GM12801 (cell line): Measurements from ENCODE around the gene HIGD1B.

Experiments
- TF ChIP-seq, protein P1 (sequence below): IDR thresholded peaks from one replicate; pipeline ENCODE4 v1.5.1; 2011; ENCODE audit warnings: control low read depth; ENCODE audit not compliant: insufficient read length; ENCODE audit errors: extremely low read depth

Gene HIGD1B

DNA sequence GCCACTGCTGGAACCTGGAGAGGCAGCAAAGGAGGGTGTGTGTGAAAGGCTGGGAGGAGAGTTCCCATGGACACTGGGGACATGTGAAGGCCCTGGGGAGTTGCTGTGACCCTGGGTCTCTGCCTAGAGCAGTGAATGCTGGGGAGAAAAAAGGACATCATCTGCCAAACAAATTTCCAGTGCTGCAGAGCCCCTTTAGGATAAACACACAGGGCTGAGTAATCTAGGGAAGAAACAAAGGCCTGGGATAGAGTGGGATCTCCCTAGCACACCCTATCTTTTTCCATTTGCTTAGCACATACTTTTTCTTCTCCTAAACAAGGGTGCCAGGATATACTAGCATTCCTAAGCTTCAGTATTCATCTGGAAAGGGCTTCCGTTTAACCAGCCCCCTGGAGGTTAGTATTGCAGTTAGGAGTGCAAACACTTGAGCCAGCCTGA lies 3.3 kb upstream of the HIGD1B start:
- TF ChIP-seq, protein P1, sequence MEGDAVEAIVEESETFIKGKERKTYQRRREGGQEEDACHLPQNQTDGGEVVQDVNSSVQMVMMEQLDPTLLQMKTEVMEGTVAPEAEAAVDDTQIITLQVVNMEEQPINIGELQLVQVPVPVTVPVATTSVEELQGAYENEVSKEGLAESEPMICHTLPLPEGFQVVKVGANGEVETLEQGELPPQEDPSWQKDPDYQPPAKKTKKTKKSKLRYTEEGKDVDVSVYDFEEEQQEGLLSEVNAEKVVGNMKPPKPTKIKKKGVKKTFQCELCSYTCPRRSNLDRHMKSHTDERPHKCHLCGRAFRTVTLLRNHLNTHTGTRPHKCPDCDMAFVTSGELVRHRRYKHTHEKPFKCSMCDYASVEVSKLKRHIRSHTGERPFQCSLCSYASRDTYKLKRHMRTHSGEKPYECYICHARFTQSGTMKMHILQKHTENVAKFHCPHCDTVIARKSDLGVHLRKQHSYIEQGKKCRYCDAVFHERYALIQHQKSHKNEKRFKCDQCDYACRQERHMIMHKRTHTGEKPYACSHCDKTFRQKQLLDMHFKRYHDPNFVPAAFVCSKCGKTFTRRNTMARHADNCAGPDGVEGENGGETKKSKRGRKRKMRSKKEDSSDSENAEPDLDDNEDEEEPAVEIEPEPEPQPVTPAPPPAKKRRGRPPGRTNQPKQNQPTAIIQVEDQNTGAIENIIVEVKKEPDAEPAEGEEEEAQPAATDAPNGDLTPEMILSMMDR, result no peak

DNA sequence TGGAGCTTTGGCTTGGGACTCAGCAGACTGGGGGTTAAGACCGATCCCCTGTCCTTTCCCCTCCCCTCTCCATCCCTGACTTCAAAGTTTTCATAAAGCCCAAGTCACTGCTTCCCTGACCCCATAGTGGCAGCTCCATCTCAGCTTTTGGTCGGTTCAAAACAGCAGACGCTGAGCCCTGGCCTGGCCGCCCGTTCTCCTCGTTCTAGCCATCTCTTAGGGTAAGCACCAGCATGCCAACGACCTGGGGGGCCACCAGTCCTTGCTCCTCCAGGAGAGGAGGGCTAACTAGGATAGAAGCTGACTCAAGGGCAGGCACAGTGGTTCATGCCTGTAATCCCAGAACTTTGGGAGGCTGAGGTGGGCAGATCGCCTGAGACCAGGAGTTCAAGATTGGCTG lies 1.5 kb upstream of the HIGD1B start:
- TF ChIP-seq, protein P1, result no peak

DNA sequence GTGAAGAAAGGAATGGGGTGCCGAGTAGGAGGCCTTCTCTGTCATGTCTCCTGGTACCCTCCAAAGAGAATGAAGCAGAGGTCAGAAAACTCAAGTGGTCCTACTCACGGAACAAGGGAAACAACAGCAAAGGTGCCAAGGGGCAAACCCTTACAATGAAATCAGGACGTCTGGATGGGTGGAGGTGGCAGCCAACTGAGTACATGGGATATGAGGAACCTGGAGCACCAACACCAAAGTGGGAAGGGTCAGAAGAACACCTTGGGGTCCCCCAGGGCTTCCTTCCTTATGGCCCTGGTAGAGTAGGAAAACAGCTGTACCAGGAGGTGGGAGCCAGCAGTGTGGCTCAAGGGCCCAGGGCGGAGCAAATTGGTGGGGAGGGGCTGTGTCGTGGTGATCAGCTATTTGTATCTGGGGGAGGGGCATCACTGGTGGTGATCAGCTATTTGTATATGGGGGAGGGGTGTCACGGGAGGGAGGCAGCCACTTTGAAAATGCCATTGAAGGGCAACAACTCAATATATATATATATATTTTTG lies 643 bp downstream of the HIGD1B start:
- TF ChIP-seq, protein P1, result no peak

DNA sequence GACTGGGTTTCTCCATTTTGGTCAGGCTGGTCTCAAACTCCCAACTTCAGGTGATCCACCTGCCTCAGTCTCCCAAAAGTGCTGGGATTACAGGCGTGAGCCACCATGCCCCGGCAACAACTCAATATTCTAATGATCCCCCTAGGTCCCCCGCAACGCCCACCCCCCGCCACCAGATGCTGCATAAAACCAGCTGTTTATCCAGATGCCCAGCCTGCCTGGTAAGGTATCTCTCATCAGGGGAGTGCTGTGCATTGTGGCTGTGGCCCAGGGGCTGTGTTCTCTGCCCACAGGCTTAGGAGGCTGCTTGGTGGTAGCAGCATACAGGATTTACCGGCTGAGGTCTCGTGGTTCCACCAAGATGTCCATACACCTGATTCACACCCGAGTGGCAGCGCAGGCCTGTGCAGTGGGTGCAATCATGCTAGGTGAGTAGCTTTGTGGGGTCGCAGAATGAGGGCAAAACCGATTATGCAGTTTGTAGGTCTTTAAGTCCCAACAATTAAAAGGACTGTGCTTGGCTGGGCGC lies 1.3 kb downstream of the HIGD1B start:
- TF ChIP-seq, protein P1, result no peak

DNA sequence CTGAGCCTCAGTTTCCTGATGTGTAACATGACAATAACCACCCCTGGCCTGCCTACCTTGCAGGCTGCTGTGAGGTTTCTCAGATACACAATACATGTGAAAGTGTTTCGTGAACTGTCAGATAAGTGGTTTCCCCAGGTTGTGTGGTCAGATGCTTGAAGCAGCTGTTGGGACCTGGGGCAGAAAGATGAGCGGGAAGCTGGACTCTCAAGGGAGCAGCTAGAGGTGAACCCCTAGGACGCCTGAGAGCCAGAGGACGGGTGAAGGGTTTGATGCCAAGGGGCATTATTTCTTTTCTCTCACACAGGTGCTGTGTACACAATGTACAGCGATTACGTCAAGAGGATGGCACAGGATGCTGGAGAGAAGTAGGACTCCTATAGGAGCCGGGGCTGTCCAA lies 2.3 kb downstream of the HIGD1B start:
- TF ChIP-seq, protein P1, result no peak

DNA sequence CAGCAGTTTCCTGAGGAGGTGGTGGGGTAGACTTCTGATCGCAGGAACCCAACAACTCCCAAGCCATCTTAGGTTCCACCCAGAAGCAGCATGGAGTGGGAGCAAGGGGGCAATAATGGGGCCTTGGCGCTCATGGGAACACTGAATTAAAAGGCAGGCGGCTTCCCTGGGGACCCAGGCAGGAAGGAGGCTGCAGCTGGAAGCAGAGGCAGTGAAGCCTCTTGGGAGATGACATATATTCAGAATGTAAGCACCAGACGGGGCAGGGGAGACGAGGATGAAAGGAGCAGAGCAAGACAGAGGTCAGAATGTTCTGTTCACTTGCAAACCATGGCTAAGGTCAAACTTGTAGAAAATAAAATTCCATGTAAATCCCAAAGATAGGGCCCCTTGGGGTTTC lies 2.9 kb downstream of the HIGD1B start:
- TF ChIP-seq, protein P1, result no peak

DNA sequence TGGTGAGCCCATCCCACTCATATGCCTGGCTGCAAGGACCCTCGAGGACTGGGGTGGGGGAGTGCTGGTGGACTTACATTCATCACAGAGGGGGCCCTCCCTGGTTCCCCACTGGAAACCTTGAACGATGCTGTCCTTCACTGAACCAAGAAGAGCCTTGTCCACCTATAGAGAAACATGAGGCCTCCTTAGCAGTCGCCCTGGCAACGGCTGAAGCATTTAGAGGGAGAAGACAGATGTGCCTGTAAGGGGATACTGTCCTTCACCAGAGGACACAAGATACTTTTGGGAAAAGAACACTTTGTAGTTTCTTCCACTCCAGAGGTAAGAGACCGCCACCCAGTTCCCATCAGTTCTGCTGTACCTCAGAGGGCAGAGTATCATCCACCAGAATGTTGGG lies 6.5 kb downstream of the HIGD1B start:
- TF ChIP-seq, protein P1, result no peak
